ENCODE results near the gene CDX4.
"Not testable (repeated sequence)": the region's sequence is repeated elsewhere in the genome, so short reads cannot be mapped to it uniquely, and the experiment has no call there.

CDX4 gene

DNA sequence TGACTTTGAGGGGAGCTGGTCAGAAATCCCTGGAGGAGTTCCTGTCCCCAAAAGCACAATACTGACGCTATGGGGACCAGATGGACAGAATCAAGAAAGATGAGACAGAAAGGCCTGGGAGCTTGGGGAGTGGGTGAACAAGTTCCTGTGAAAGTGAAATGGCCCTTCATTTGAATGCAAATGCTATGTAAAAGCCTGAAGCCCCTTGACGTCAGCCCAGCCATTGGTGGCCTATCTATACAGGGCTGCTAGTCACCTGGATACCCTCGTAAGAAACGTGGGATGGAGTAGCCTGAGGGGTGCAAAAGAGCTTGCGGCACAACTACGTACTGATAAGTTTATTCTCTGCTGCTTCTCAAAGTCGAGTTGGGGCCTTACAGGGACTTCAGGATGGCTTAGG lies at the start of gene CDX4:
TSS of gene CDX4 (plus strand) at position 223 of the 400 bp plus-strand sequence. CDS start 201 bp downstream, outside the sequence.
- no peak for DNase-seq

GRCh38 chrX:73398185-73398914 lies 48.5 kb upstream of the CDX4 start:
- no peak for DNase-seq

DNA sequence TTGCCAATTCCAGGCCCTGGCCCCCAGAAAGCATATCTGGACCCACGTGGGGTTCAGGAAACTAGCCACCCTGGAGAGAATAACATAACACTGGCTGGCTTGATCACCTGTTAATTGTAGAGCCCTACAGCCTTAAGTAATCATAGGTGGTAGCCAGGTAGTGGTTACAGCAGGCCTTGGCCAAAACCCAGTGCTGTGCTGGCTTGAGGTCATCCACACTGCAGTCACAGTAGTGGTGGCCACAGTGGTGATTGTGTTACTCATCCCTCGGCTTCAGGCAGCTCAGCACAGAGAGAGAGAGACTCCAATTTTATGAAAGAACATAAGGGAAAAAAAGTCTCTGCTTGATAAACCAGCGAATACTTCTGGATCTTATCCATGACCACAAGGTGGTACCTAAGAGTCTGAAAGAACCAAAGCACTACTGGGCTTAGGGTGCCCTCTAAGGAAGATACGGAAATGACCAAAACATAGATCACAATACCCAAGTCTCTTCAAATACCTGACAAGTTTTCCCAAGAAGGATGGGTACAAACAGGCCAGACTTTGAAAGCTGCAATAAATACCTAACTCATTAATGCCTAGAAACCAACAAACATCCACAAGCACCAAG lies 46.6 kb upstream of the CDX4 start:
- DNase-seq, result no peak

DNA sequence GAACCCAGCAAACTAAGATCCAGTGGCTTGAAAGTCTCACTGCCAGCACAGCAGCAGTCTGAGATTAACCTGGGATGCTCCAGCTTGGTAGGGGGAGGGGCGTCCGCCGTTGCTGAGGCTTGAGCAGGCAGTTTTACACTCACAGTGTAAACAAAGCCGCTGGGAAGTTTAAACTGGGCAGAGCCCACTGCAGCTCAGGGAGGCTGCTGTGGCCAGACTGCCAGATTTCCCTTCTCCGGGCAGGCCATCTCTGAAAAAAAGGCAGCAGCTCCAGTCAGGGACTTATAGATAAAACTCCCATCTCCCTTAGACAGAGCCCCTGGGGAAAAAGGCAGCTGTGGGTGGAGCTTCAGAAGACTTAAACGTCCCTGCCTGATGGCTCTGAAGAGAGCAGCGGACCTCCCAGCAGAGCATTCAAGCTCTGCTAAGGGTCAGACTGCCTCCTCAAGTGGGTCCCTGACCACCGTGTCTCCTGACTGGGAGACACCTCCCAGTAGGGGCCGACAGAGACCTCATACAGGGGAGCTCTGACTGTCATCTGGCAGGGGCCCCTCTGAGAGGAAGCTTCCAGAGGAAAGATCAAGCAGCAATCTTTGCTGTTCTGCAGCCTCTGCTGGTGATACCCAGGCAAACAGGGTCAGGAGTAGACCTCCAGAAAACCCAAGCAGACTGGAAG lies 45.1 kb upstream of the CDX4 start:
- DNase-seq, result no peak

DNA sequence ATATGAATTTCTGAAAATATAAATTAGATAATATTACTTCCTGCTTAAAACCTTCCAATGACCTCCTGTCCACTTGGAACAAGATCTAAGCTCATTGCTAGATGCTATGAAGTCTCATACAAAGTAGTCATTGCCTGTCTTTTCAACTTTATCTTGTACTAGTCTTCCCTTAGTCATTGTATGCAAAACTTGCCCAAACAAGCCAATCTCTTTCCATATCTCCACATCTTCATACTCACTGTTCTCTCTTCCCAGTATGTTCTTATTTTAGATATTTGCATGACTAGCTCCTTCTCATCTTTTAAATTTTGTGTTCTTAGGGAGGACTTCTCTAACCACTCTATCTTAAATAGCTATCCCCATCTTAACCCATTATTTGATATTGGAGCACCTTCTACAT lies 33.9 kb upstream of the CDX4 start:
- DNase-seq, result no peak

- DNase-seq, result no peak
Measured at GRCh38 chrX:73447311-73447794, 500 bp downstream of the CDX4 start.

DNA sequence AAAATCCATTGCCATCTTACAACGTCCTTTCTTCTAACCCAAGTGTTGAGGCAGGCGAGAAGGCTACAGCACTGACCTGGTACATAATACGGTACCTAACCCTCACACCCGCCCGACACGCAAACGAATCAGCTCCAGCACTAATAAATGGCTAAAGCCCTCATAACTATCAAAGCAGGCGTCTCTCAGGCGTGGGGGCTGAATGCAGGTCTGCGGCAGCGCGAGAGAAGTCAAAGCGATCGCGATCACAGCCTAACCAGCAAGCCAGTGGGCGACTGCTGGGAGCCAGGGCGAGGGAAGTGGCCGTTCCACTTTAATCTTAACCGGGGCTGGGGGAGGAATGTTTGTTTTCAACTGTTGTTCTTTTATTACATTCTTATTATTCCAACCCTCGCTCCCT lies 1.5 kb downstream of the CDX4 start:
- no peak for DNase-seq

DNA sequence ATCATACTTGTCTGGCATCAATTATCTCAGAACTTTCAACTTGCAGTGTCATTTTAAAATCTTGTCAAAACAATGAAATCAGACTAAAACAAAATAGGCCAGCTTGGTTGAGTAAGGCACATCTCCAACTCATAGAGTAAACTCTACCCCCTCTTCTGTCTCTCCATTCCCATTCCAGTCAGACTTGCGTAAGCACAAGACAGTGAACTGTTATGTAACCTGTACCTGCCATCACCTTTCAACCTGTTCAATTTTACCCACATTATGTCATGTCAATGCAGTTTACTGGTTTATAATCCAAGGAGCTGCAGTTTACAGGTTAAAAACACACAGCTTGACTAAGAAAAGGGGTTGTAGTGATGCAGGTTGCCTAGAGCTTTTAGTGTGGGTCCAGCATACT lies 8.3 kb downstream of the CDX4 start:
- no peak for DNase-seq

DNA sequence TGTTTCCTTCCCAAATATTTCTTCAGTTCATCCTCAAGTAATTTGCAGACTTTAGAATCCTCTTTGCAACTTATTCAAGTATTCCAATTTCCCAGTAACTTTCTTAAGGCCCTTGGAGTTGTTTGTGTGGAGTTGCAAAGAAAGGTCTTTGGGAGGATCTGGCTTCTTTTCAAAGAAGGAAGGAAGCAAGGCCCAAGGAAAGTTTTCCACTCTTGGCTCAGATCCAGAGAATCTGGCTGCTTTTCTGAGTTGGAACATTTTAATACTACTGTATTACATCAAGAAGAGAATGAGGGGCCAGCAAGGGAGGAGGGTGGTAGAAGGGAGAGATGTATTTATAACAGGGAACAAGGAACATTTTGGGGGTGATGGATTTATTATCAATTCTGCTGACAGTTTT lies 10.5 kb downstream of the CDX4 start:
- DNase-seq, result no peak

DNA sequence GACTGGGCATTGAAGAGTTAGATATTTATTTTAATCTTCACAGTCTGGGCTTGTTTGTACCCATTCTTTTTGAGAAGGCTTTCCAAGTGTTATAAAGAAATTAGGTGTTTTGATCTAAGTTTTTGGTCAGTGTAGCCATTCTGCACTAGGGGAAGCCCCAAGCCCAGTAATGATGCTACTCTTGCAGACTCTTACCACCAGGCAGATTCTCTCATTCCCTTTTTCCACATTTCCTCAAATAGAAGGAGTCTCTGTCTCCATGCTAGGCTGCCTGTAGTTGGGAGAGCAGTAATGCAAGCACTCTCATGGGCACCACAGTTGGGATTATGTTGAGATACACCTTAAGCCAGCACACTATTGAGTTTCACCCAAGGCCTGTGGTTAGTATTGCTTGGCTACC lies 21.5 kb downstream of the CDX4 start:
- no peak for DNase-seq

DNA sequence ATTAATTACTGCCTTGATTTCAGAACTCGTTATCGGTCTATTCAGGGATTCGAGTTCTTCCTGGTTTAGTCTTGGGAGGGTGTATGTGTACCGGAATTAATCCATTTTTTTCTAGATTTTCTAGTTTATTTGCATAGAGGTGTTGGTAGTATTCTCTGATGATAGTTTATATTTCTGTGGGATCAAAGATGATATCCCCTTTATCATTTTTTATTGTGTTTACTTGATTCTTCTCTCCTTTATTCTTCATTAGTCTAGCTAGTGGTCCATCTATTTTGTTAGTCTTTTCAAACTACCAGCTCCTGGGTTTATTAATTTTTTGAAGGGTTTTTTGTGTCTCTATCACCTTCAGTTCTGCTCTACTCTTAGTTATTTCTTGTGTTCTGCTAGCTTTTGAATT lies 32.1 kb downstream of the CDX4 start:
- DNase-seq, result no peak

- no peak for DNase-seq
Measured at GRCh38 chrX:73481521-73481920, 34.7 kb downstream of the CDX4 start.

DNA sequence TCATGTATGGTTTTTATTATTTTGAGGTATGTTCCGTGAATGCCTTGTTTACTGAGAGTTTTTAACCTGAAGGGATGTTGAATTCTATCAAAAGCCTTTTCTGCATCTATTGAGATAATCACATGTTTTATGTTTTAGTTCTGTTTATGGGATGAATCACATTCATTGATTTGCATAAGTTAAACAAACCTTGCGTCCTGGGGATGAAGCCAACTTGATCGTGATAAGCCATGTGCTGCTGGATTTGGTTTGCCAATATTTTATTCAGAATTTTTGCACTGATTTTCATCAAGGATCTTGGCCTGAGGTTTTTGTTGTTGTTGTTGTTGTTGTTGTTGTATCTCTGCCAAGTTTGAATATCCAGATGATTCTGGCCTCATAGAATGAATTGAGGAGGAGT lies 43.8 kb downstream of the CDX4 start:
- DNase-seq, result no peak

DNA sequence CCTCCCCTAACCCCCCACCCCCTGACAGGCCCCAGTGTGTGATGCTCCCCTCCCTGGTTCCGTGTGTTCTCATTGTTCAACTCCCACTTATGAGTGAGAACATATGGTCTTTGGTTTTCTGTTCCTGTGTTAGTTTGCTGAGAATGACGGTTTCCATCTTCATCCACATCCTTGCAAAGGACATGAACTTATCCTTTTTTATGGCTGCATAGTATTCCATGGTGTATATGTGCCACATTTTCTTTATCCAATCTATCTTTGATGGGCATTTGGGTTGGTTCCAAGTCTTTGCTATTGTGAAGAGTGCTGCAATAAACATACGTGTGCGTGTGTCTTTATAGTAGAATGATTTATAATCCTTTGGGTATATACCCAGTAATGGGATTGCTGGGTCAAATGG lies 45.3 kb downstream of the CDX4 start:
- not testable (repeated sequence) for DNase-seq
